IMR-90 (cell line): ENCODE measurements around the gene USP35. TPM values are rescaled to one million over a fixed set of nuclear protein-coding genes. Genes with fewer than 3 reads are reported as not detected.

Source experiments
- ATAC-seq: fragments of 200-7000 bp; cut with Tn5 transposase; 2 replicates; pipeline ENCODE4 v1.9.1; 2020; ENCODE audit warnings: low read depth, mild to moderate bottlenecking, moderate library complexity
- BruUV-seq: library from RNA; stranded (reverse); fragments of 400-500 nt; replicated peaks from 2 replicates; lab custom pipeline; 2021; lab: Mats Ljungman, UMichigan
- CTCF ChIA-PET: fragments of 300-600 bp; formaldehyde crosslinking; extraction: SDS; loops from one replicate; lab custom pipeline; 2021; ENCODE audit warnings: antibody characterized with exemption; lab: Yijun Ruan, JAX
- POLR2A ChIA-PET: fragments of 300-600 bp; sonication (Branson Sonifier 250); formaldehyde crosslinking; loops from one replicate; lab custom pipeline; 2022; ENCODE audit warnings: antibody characterized with exemption; ENCODE audit not compliant: unreplicated experiment; lab: Charles Lee
- DNase-seq: peaks from one replicate; pipeline ENCODE4 v3.0.0; 2013
- H2AFZ ChIP-seq: replicated peaks from 2 replicates; pipeline ENCODE3; 2013; ENCODE audit warnings: low read length, mild to moderate bottlenecking; ENCODE audit not compliant: poor library complexity
- H2AK5ac ChIP-seq: 2 replicates; pipeline ENCODE4 v1.6.1; 2013; ENCODE audit warnings: low read depth, low read length, inconsistent platforms
- H2AK9ac ChIP-seq: replicated peaks from 2 replicates; pipeline ENCODE3; 2013; ENCODE audit warnings: mild to moderate bottlenecking, low read depth, low read length, moderate library complexity; ENCODE audit not compliant: poor library complexity
- H2BK120ac ChIP-seq: 2 replicates; pipeline ENCODE4 v1.6.1; 2013; ENCODE audit warnings: low read depth, low read length, inconsistent platforms
- H2BK15ac ChIP-seq: 3 replicates; pipeline ENCODE4 v1.6.1; 2013; ENCODE audit warnings: low read depth, low read length, inconsistent platforms
- H2BK20ac ChIP-seq: 2 replicates; pipeline ENCODE4 v1.6.1; 2013; ENCODE audit warnings: low read depth, mild to moderate bottlenecking, inconsistent platforms, low read length, moderate library complexity
- H2BK5ac ChIP-seq: 2 replicates; pipeline ENCODE4 v1.6.1; 2013; ENCODE audit warnings: mild to moderate bottlenecking, low read depth, low read length, inconsistent platforms; ENCODE audit not compliant: poor library complexity, severe bottlenecking
- H3K14ac ChIP-seq: replicated peaks from 2 replicates; pipeline ENCODE4 v1.6.1; 2013; ENCODE audit warnings: low read depth, low read length, inconsistent platforms
- H3K18ac ChIP-seq: 2 replicates; pipeline ENCODE4 v1.6.1; 2013; ENCODE audit warnings: low read depth, low read length, control low read depth
- H3K23ac ChIP-seq: 2 replicates; pipeline ENCODE4 v1.6.1; 2013; ENCODE audit warnings: low read depth, low read length, inconsistent platforms
- H3K27ac ChIP-seq: 2 replicates; pipeline ENCODE4 v1.5.1; 2013; ENCODE audit warnings: mild to moderate bottlenecking, control low read depth, low read length; ENCODE audit not compliant: insufficient read depth
- H3K27me3 ChIP-seq: 2 replicates; pipeline ENCODE4 v1.6.1; 2013; ENCODE audit warnings: low read length; ENCODE audit not compliant: control insufficient read depth, insufficient read depth
- H3K36me3 ChIP-seq: 2 replicates; pipeline ENCODE4 v1.6.1; 2013; ENCODE audit warnings: low read length, mixed read lengths; ENCODE audit not compliant: control insufficient read depth, insufficient read depth
- H3K4ac ChIP-seq: 2 replicates; pipeline ENCODE4 v1.6.1; 2013; ENCODE audit warnings: low read depth, low read length, inconsistent platforms
- H3K4me1 ChIP-seq: 2 replicates; pipeline ENCODE4 v1.6.1; 2013; ENCODE audit warnings: low read length, mixed read lengths; ENCODE audit not compliant: control insufficient read depth, insufficient read depth
- H3K4me2 ChIP-seq: 2 replicates; pipeline ENCODE4 v1.6.1; 2013; ENCODE audit warnings: low read depth, mild to moderate bottlenecking, control low read depth, low read length, moderate library complexity
- H3K4me3 ChIP-seq: 2 replicates; pipeline ENCODE4 v1.5.1; 2013; ENCODE audit warnings: low read depth, mild to moderate bottlenecking, control low read depth, low read length, moderate library complexity; ENCODE audit not compliant: insufficient read depth
- H3K56ac ChIP-seq: 2 replicates; pipeline ENCODE4 v1.6.1; 2013; ENCODE audit warnings: low read length, inconsistent platforms; ENCODE audit not compliant: insufficient read depth; ENCODE audit errors: extremely low read depth
- H3K79me1 ChIP-seq, 2 experiments: 2 replicates each; pipeline ENCODE4 v1.6.1; 2013; ENCODE audit warnings: low read length in 2 of 2, inconsistent platforms in 1 of 2, low read depth in 1 of 2
- H3K9ac ChIP-seq: 2 replicates; pipeline ENCODE4 v1.6.1; 2013; ENCODE audit warnings: low read depth, low read length, control low read depth
- H3K9me1 ChIP-seq: 2 replicates; pipeline ENCODE4 v1.6.1; 2013; ENCODE audit warnings: low read length, inconsistent platforms; ENCODE audit not compliant: insufficient read depth
- H3K9me3 ChIP-seq: 2 replicates; pipeline ENCODE4 v1.6.1; 2013; ENCODE audit warnings: low read length; ENCODE audit not compliant: control insufficient read depth, insufficient read depth
- H4K20me1 ChIP-seq: 2 replicates; pipeline ENCODE4 v1.6.1; 2013; ENCODE audit warnings: low read length, inconsistent platforms; ENCODE audit not compliant: insufficient read depth
- H4K5ac ChIP-seq: 2 replicates; pipeline ENCODE4 v1.6.1; 2013; ENCODE audit warnings: mild to moderate bottlenecking, low read depth, low read length, control low read depth
- H4K8ac ChIP-seq, 2 experiments: 2 replicates each; pipeline ENCODE4 v1.6.1; 2013; ENCODE audit warnings: low read depth in 2 of 2, low read length in 2 of 2, control low read depth in 1 of 2, inconsistent platforms in 1 of 2
- H4K91ac ChIP-seq: 2 replicates; pipeline ENCODE4 v1.6.1; 2013; ENCODE audit warnings: low read depth, low read length, inconsistent platforms; ENCODE audit not compliant: insufficient read depth
- BHLHE40 ChIP-seq: fragments of 150-350 bp; IDR thresholded peaks from 2 replicates; pipeline ENCODE4 v1.6.1; 2016; ENCODE audit warnings: mild to moderate bottlenecking, low read depth, low read length
- CHD1 ChIP-seq: IDR thresholded peaks from 2 replicates; pipeline ENCODE4 v1.6.1; 2012; ENCODE audit warnings: low read depth, low read length, improper control_type of control experiment
- FOS ChIP-seq: fragments of 150-350 bp; IDR thresholded peaks from 2 replicates; pipeline ENCODE4 v1.6.1; 2016; ENCODE audit warnings: low read depth, low read length
- NFE2L2 ChIP-seq: fragments of 150-350 bp; IDR thresholded peaks from 2 replicates; pipeline ENCODE4 v1.6.1; 2016; ENCODE audit warnings: low read depth, mild to moderate bottlenecking, low read length
- POLR2A ChIP-seq: IDR thresholded peaks from 2 replicates; pipeline ENCODE4 v1.6.1; 2012; ENCODE audit warnings: mild to moderate bottlenecking, low read depth, low read length
- RAD21 ChIP-seq: IDR thresholded peaks from 2 replicates; pipeline ENCODE4 v1.6.1; 2012; ENCODE audit warnings: low read length, improper control_type of control experiment
- RCOR1 ChIP-seq: IDR thresholded peaks from 2 replicates; pipeline ENCODE4 v1.6.1; 2012; ENCODE audit warnings: mild to moderate bottlenecking, low read length, improper control_type of control experiment; ENCODE audit not compliant: insufficient replicate concordance
- SMC3 ChIP-seq: fragments of 150-350 bp; IDR thresholded peaks from 2 replicates; pipeline ENCODE4 v1.6.1; 2016; ENCODE audit warnings: low read depth, mild to moderate bottlenecking, antibody characterized with exemption, low read length, moderate library complexity
- WGBS, 2 experiments: methylation state at CpG; one replicate each; pipeline versions ENCODE4 v1.1.5 to v1.1.7; 2013; ENCODE audit warnings: missing lambda C conversion rate in 2 of 2; ENCODE audit not compliant: insufficient read length in 1 of 2; ENCODE audit errors: extremely low coverage in 2 of 2; 5-methylcytosine and 5-hydroxymethylcytosine counted together
- dilution Hi-C: fragments of 300-500 bp; cut with HindIII; formaldehyde crosslinking; loops from one replicate; pipeline ENCODE4 v1.14.3; 2018; ENCODE audit warnings: low sequenced_read_pairs; ENCODE audit not compliant: unreplicated experiment
- in situ Hi-C: fragments of 300-500 bp; cut with MboI; formaldehyde crosslinking; loops from 3 replicates; pipeline ENCODE4 v1.14.3; 2019; ENCODE audit warnings: low sequenced_read_pairs, inconsistent platforms, mixed read lengths
- intact Hi-C: fragments of 100-400 bp; cut with micrococcal nuclease; formaldehyde crosslinking; loops from 2 replicates; pipeline ENCODE4 v1.10.0; 2022
- polyA plus RNA-seq, 3 experiments: library from polyadenylated mRNA; depleted of rRNA; stranded (reverse); fragments of >200 nt; gene quantifications; 2 replicates each; pipeline ENCODE4 v1.2.3, GENCODE V29; 2012; ENCODE audit warnings: low replicate concordance in 1 of 3
- total RNA-seq: library from RNA; depleted of rRNA; stranded (reverse); fragments of >200 nt; gene quantifications from 2 replicates; pipeline ENCODE4 v1.2.3, GENCODE V29; 2012
- TF ChIP-seq, protein P1 (sequence below): fragments of 150-350 bp; IDR thresholded peaks from 2 replicates; pipeline ENCODE4 v1.6.1; 2017; ENCODE audit warnings: mild to moderate bottlenecking, antibody characterized with exemption, low read length, low read depth

The USP35 gene
- total and polyA plus RNA-seq, 2 of the 4 experiments (the other 2 are of a cell fraction), result 2.7 to 11.3 TPM

GRCh38 chr11:78195917-78196560 is 7.3 kb downstream of the USP35 start:
- no TSS peak for BruUV-seq
- Histone ChIP-seq H3K23ac (no peak overlapping the region), H4K5ac (no peak overlapping the region), H3K36me3 (peaks cover 31% of the 10 kb centered on the region), H4K20me1 (peaks cover 43% of the 10 kb centered on the region), H2AK5ac (no peak overlapping the region), H2BK20ac (no peak overlapping the region), H3K4ac (no peak overlapping the region), H3K27ac (no peak overlapping the region), H2BK15ac (no peak overlapping the region), H3K4me1 (no peaks in the 10 kb centered on the region), H2BK120ac (no peak overlapping the region), H4K8ac (no peak overlapping the region), H4K91ac (no peak overlapping the region), H3K9me3 (no peaks in the 10 kb centered on the region), H3K27me3 (no peaks in the 10 kb centered on the region), H3K9ac (no peak overlapping the region), H3K14ac (no peak overlapping the region), H2AK9ac (no peak overlapping the region), H3K79me1 (peaks cover 35 to 81% of the 10 kb centered on the region in 2 experiments), H3K18ac (no peak overlapping the region), H3K56ac (no peak overlapping the region), H2BK5ac (no peak overlapping the region), H3K9me1 (peaks cover 8% of the 10 kb centered on the region), H2AFZ (no peak overlapping the region), H3K4me3 (no peak overlapping the region), H3K4me2 (no peak overlapping the region)
- ATAC-seq, result no peak
- dilution Hi-C loops, result no loop called here
- no peak for TF ChIP-seq RAD21
- no peak for TF ChIP-seq NFE2L2
- TF ChIP-seq CHD1, result no peak
- TF ChIP-seq, protein P1, sequence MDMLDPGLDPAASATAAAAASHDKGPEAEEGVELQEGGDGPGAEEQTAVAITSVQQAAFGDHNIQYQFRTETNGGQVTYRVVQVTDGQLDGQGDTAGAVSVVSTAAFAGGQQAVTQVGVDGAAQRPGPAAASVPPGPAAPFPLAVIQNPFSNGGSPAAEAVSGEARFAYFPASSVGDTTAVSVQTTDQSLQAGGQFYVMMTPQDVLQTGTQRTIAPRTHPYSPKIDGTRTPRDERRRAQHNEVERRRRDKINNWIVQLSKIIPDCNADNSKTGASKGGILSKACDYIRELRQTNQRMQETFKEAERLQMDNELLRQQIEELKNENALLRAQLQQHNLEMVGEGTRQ, result no peak
- no peak for TF ChIP-seq BHLHE40
- TF ChIP-seq FOS, result no peak
- TF ChIP-seq POLR2A, result no peak
- no peak for TF ChIP-seq RCOR1
- TF ChIP-seq SMC3, result no peak
- intact Hi-C loops, result no loop called here
- WGBS, 2 experiments, result 57% methylated on average over 39 of the region's 60 CpGs; no CpG with 5 or more reads in 1 of the 2 experiments
- ChIA-PET POLR2A (no interaction called here), CTCF (no interaction called here)
- in situ Hi-C loops, result no loop called here
- no peak for DNase-seq
